ENCODE measurements around the gene SH3GLB1. TPM values are rescaled to one million over a fixed set of nuclear protein-coding genes. Genes with fewer than 3 reads are reported as not detected.

SH3GLB1 gene
- total and polyA plus RNA-seq, 2 of the 13 experiments (the other 11 are each of a cell fraction or from before 2014, with no cell fraction given) = 26.0 to 41.5 TPM

DNA sequence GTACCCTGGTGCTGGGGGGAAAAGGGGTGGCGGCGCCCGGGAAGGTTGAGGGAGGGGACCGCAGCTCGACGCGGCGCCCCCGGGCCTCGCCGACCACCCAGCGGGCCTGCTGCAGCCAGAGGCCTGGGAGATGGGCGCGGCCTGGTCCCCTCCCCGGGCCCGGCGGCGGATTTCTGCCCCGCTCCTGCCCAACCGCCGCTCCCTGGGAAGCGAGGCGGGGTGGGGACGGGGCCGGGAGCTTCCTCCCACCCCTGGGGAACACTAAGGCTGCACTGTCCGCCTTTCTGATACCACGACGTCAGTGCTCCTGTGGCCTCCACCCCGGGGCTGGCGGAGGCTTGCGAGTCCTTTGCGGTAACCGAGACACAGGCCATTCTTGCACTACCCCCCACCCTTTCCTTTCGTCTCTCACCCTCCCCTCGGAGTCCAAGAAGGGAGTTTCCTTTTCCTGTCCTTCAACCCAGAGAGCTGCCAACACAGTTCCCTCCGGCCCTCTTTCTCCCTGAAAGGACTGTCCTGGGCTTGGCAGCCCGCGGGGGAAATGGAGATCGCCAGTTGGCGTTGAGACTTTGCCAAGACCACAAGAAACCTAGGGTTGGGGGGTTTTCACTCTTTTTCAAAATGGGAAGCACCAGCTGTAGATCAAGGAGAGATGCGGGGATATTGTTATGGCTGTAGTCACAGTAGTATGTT, 742 bp downstream of the SH3GLB1 start (continued):
- TF ChIP-seq ZNF552 (CRISPR knock-in tag; IDR thresholded peaks at IDR 0.05; ENCODE audit: borderline replicate concordance) (no peak), ZNF33B (CRISPR knock-in tag; IDR thresholded peaks at IDR 0.05) (no peak), HOXA9 (CRISPR knock-in tag; IDR thresholded peaks at IDR 0.05; ENCODE audit: borderline replicate concordance) (no peak), EEA1 (CRISPR knock-in tag; IDR thresholded peaks at IDR 0.05; ENCODE audit: borderline replicate concordance) (no peak), ZNF672 (CRISPR knock-in tag; IDR thresholded peaks at IDR 0.05) (no peak), NBN (conservative IDR thresholded peaks at IDR 0.05) (no peak), ZBTB25 (CRISPR knock-in tag; IDR thresholded peaks at IDR 0.05) (0 out of 2 replicates have a peak, but pooled peaks have one; percentile 7), ZNF441 (CRISPR knock-in tag; IDR thresholded peaks at IDR 0.05; ENCODE audit: borderline replicate concordance) (no peak; the same call in 1 of the 2 replicates), JARID2 (CRISPR knock-in tag; IDR thresholded peaks at IDR 0.05; ENCODE audit: insufficient replicate concordance) (no peak), SMARCE1 (IDR thresholded peaks at IDR 0.05; ENCODE audit: borderline replicate concordance) (no peak), NFE2L2 (IDR thresholded peaks at IDR 0.05; ENCODE audit: low read length) (no peak), GFI1 (CRISPR knock-in tag; IDR thresholded peaks at IDR 0.05; ENCODE audit: borderline replicate concordance) (no peak), ZNF510 (CRISPR knock-in tag; IDR thresholded peaks at IDR 0.05; ENCODE audit: low read depth) (no peak), RAD51 (IDR thresholded peaks at IDR 0.05; ENCODE audit: borderline replicate concordance) (no peak), MTF1 (CRISPR knock-in tag; IDR thresholded peaks at IDR 0.05) (no peak), ZNF546 (CRISPR knock-in tag; conservative IDR thresholded peaks at IDR 0.05) (0 out of 2 replicates have a peak, but pooled peaks have one; percentile 72), KDM5A (IDR thresholded peaks at IDR 0.05; ENCODE audit: borderline replicate concordance, low read length) (no peak; the same call in 1 of the 2 replicates)
- TF ChIP-seq, protein P1, sequence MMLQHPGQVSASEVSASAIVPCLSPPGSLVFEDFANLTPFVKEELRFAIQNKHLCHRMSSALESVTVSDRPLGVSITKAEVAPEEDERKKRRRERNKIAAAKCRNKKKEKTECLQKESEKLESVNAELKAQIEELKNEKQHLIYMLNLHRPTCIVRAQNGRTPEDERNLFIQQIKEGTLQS (CRISPR knock-in tag; IDR thresholded peaks at IDR 0.05) = no peak
- TF ChIP-seq, protein P2, sequence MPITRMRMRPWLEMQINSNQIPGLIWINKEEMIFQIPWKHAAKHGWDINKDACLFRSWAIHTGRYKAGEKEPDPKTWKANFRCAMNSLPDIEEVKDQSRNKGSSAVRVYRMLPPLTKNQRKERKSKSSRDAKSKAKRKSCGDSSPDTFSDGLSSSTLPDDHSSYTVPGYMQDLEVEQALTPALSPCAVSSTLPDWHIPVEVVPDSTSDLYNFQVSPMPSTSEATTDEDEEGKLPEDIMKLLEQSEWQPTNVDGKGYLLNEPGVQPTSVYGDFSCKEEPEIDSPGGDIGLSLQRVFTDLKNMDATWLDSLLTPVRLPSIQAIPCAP (CRISPR knock-in tag; IDR thresholded peaks at IDR 0.05; ENCODE audit: low read depth) = no peak
- TF ChIP-seq, protein P3, sequence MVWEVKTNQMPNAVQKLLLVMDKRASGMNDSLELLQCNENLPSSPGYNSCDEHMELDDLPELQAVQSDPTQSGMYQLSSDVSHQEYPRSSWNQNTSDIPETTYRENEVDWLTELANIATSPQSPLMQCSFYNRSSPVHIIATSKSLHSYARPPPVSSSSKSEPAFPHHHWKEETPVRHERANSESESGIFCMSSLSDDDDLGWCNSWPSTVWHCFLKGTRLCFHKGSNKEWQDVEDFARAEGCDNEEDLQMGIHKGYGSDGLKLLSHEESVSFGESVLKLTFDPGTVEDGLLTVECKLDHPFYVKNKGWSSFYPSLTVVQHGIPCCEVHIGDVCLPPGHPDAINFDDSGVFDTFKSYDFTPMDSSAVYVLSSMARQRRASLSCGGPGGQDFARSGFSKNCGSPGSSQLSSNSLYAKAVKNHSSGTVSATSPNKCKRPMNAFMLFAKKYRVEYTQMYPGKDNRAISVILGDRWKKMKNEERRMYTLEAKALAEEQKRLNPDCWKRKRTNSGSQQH (CRISPR knock-in tag; IDR thresholded peaks at IDR 0.05; ENCODE audit: low read depth) = no peak
- TF ChIP-seq, protein P4, sequence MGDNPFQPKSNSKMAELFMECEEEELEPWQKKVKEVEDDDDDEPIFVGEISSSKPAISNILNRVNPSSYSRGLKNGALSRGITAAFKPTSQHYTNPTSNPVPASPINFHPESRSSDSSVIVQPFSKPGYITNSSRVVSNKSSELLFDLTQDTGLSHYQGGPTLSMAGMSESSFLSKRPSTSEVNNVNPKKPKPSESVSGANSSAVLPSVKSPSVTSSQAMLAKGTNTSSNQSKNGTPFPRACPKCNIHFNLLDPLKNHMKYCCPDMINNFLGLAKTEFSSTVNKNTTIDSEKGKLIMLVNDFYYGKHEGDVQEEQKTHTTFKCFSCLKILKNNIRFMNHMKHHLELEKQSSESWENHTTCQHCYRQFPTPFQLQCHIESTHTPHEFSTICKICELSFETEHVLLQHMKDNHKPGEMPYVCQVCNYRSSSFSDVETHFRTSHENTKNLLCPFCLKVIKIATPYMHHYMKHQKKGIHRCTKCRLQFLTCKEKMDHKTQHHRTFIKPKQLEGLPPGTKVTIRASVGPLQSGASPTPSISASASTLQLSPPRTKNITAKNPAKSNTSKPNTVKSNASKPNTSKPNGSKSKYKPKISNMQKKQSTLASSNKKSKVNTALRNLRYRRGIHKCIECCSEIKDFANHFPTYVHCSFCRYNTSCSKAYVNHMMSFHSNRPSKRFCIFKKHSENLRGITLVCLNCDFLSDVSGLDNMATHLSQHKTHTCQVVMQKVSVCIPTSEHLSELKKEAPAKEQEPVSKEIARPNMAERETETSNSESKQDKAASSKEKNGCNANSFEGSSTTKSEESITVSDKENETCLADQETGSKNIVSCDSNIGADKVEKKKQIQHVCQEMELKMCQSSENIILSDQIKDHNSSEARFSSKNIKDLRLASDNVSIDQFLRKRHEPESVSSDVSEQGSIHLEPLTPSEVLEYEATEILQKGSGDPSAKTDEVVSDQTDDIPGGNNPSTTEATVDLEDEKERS (CRISPR knock-in tag; IDR thresholded peaks at IDR 0.05) = no peak
